HAP-1 (cell line): ENCODE results near the gene CACTIN.
"Not testable (repeated sequence)": the region's sequence is repeated elsewhere in the genome, so short reads cannot be mapped to it uniquely, and the experiment has no call there.

Experiments
- DNase-seq, 2 experiments: peaks; one replicate each; pipeline ENCODE4 v3.0.0-alpha.2; 2016 to 2020; ENCODE audit warnings: low spot score in 2 of 2
- H3K27me3 ChIP-seq: fragments of 250-450 bp; sonication (Bioruptor Pico); 2 replicates; pipeline ENCODE4 v1.5.1; 2020; ENCODE audit warnings: low read depth, mild to moderate bottlenecking, moderate library complexity
- H3K36me3 ChIP-seq: fragments of 250-450 bp; sonication (Bioruptor Pico); replicated peaks from 2 replicates; pipeline ENCODE4 v1.5.1; 2020; ENCODE audit warnings: mild to moderate bottlenecking
- H3K4me1 ChIP-seq: fragments of 250-450 bp; sonication (Bioruptor Pico); 2 replicates; pipeline ENCODE4 v1.5.1; 2020; ENCODE audit warnings: mild to moderate bottlenecking
- H3K4me3 ChIP-seq: fragments of 250-450 bp; sonication (Bioruptor Pico); 2 replicates; pipeline ENCODE4 v1.5.1; 2020; ENCODE audit warnings: mild to moderate bottlenecking, moderate library complexity
- H3K9me3 ChIP-seq: fragments of 250-450 bp; sonication (Bioruptor Pico); 2 replicates; pipeline ENCODE4 v1.5.1; 2020; ENCODE audit warnings: mild to moderate bottlenecking, moderate library complexity
- in situ Hi-C: fragments of 300-500 bp; cut with MboI; formaldehyde crosslinking; loops from 3 replicates; pipeline ENCODE4 v1.14.3; 2020; ENCODE audit warnings: low sequenced_read_pairs, inconsistent platforms, mixed read lengths

CACTIN gene

DNA sequence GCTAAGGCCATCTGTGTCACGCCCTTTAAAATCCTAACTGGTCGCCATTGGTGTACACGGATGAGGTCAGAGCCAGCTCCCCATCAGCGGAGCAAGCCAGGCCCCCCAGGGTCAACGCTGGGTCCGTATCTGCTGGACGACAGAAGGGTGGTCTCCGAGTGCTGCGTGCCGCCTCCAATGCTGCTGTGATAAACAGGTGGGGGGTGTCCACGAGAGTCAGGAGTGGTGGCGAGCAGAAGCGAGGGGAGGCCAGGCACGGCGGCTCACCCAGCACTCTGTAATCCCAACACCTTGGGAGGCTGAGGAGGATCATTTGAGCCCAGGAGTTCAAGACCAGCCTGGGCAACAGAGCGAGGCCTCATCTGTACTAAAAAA lies 30.8 kb upstream of the CACTIN start:
- H3K9me3 ChIP-seq: no peaks in the 10 kb centered on the region
- H3K27me3 ChIP-seq: no peaks in the 10 kb centered on the region
- DNase-seq: no peak
- no peaks in the 10 kb centered on the region for H3K4me1 ChIP-seq
- H3K4me3 ChIP-seq: no peak overlapping the region
- in situ Hi-C loops: no loop called here
- H3K36me3 ChIP-seq: peaks cover 8% of the 10 kb centered on the region

DNA sequence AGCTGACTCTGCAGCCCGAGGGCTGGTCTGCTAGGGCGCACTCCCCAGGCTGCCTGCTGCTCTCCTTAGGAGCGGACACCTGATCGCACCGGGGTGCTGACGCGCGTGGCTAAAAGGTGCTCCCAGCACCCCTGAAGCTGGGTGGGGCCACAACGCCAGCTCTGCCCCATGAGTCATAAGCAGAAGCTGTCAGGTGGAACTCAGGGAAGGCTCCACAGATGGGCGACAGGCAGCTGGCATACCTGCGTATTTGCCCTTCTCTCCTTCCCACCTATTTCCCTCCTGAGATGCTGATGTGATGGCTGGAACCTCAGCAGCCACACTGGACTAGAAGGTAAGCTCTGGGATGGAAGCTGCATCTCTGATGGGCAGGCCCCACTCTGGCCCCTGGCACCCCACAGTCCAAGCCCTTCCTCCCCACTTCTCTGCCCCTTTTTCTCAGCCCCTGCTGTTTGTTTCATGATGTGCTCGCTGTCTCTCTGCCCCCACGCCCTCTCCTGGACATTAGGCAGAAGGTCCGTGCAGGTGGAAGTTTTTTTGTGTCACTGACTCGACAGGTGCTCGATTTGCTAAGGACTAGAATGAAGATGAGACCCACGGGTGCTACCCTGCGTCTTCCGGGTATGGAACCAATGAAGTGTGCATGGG lies 30.3 kb upstream of the CACTIN start:
- H3K4me1 ChIP-seq: no peaks in the 10 kb centered on the region
- no peaks in the 10 kb centered on the region for H3K27me3 ChIP-seq
- H3K9me3 ChIP-seq: no peaks in the 10 kb centered on the region
- DNase-seq: no peak
- H3K36me3 ChIP-seq: peaks cover 9% of the 10 kb centered on the region
- in situ Hi-C loops: no loop called here
- H3K4me3 ChIP-seq: no peak overlapping the region

DNA sequence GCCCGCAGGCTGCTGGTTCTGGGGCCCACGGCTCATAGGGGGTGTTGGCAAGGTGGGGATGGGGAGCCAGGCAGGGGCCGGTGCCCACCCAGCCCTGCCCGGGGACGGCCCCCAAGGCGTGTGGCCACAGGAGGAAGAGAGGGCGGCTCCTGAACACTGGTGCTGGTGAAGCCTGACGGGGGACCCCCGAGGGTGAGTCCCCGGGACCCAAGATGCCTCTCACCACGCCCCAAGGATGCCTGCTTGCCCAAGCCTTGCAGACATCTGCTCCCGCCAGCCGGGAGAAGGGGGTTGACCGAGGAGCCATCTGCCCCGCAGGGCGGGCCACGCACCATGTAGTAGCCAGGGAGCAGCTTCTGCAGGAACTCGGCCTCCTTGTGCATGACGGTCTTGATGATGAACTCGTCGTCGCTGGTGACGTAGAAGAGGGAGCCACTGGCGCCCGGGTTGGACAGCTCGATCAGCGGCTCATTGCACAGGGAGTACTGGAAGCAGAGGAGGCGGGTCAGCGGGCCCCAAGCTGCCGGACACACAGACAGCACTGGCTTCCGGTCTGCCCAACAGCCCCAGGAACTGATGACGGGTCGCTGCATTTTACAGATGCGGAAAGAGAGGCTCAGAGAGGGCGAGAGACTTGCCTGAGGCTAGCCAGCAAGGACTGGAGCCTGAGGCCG lies 29.6 kb upstream of the CACTIN start:
- in situ Hi-C loops: no loop called here
- Histone ChIP-seq H3K9me3 (no peaks in the 10 kb centered on the region), H3K36me3 (peaks cover 11% of the 10 kb centered on the region), H3K27me3 (no peaks in the 10 kb centered on the region), H3K4me1 (no peaks in the 10 kb centered on the region), H3K4me3 (no peak overlapping the region)
- DNase-seq: no peak

DNA sequence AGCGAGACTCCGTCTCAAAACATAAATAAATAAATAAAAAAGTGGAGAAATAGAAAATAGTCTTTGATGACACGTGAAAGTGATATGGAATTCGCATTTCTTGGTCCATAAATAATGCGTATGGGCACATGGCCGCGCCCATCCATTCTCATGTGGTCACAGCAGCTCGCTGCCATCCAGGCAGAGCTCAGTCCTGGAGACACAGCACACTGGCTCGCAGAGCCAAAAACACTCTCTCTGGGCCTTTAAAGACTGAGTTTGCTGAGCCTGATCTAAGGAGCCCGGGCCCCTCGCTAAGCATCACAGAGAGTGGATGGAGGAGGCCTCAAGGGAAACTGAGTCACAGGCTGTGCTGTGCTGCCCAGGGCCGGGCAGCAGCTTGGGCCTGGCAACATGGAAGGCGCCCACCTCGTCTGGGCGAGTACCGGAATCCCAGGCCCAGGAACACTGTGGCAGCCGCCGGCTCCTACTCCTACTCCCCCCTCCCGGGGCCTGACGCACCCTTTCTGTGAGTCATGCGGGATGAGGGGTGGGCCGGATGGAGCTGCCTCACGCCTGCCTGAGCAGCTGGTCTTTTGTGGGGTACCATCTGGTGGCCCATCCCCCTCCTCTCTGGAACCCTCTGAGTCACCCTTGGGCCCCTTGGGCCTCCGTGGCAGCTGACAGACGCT lies 28.9 kb upstream of the CACTIN start:
- H3K36me3 ChIP-seq: peaks cover 11% of the 10 kb centered on the region
- in situ Hi-C loops: no loop called here
- no peak for DNase-seq
- H3K9me3 ChIP-seq: no peaks in the 10 kb centered on the region
- no peak overlapping the region for H3K4me3 ChIP-seq
- no peaks in the 10 kb centered on the region for H3K27me3 ChIP-seq
- no peaks in the 10 kb centered on the region for H3K4me1 ChIP-seq

DNA sequence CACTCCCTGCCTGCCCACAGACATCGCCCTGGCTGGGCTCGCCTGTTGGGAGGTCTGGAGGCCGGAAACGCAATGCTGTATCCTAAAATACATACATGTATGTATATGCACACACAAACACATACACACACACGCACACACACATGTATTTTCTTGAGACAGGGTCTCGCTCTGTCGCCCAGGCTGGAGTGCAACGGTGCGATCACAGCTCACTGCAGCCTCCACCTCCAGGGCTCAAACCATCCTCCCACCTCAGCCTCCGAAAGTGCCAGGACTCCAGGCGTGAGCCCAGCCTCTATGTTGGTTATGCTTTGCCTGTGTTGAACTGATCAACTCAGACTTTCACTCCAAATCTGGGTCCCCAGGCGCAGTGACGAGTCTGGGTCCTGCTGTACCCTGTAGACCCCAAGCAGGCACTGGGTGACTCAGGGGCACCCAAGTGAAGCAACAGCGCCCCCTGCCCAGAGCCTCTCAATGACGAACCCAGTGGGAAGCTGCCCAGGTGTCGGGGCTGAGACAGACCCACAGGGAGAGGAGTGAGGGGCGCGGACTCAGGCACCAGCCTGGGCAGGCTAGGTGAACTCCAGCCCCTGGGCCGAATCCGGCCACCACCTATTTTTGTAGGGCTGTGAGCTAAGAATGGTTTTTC lies 27.4 kb upstream of the CACTIN start:
- peak in 1 of 2 experiments; percentile 47 for DNase-seq
- no peaks in the 10 kb centered on the region for H3K4me1 ChIP-seq
- in situ Hi-C loops: no loop called here
- no peaks in the 10 kb centered on the region for H3K9me3 ChIP-seq
- H3K4me3 ChIP-seq: no peak overlapping the region
- no peaks in the 10 kb centered on the region for H3K27me3 ChIP-seq
- H3K36me3 ChIP-seq: peaks cover 11% of the 10 kb centered on the region

DNA sequence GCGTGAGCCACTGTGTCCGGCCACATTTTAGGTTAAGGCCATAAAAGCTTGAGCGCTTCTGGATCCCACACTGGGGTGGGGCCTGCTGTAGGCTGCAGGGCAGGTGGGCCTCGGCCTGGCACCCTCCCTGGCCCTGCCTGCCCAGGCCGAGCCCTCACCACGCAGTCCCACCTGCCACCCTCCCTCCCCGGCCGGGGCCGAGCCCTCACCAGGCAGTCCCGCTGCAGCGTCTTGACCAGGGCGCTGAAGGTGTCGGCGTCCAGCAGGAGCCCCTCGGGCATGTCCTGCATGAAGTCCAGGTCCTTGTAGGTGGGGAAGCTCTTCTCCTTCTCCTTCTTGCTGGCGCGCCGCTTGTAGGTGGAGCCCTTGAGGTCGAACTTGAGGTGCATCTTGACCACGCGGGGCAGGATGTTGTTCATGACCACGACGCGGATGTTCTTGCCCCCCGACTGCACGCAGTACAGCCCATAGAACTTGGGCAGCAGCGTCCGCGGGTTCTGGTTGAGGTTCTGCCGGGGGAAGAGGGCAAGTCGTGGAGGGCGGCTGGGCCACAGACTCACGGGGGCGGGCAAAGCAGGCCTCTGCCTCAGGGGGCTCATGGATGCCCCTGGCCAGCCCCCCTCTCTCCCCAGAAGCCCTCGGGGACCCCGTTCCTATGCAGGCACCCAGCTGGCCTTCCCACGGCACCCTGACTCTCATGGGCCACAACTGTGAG lies 26.6 kb upstream of the CACTIN start:
- H3K27me3 ChIP-seq: no peaks in the 10 kb centered on the region
- DNase-seq: no peak
- no peaks in the 10 kb centered on the region for H3K9me3 ChIP-seq
- peaks cover 11% of the 10 kb centered on the region for H3K36me3 ChIP-seq
- in situ Hi-C loops: no loop called here
- H3K4me3 ChIP-seq: no peak overlapping the region
- H3K4me1 ChIP-seq: no peaks in the 10 kb centered on the region

DNA sequence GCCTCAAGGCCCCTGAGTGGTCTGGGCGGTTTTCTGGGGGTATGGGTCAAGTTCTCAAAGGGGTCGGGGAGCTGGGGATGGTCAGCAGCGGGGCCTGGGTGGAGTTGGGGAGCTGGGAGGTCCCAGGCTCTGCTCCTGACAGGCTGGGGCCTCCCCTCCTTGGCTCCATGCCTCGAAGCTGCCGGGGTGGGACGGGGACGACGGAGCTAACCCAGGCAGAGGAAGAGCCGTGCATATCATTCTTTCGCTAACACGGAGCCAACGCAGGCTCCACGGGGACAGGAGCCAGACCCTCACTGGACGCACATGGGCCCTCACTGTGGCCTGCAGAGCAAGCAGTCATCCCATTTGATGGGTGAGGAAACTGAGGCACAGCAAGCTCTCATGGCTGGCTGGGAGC lies 25.8 kb upstream of the CACTIN start:
- peaks cover 7% of the 10 kb centered on the region for H3K36me3 ChIP-seq
- no peak overlapping the region for H3K4me3 ChIP-seq
- no peaks in the 10 kb centered on the region for H3K4me1 ChIP-seq
- DNase-seq: no peak
- no peaks in the 10 kb centered on the region for H3K9me3 ChIP-seq
- in situ Hi-C loops: no loop called here
- H3K27me3 ChIP-seq: no peaks in the 10 kb centered on the region

DNA sequence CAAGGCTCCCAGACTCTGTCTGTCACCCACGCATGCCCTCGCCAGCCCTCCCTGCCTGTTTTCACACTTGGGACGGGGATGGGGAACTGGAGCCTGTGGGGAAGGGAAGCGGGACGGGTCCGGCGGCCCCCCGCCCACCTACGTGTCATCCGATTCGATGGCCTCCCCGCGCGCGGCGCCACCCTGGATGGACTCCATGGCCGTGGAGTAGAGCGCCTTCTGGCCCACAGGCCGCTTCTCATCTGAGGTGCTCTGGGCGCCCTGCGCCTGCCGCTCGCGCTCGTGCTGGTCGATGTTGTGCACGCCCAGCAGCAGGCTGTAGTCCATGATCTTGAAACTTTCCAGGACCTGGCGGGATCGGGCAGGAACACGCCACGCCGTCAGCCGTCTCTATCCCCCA lies 25.1 kb upstream of the CACTIN start:
- Histone ChIP-seq H3K4me3 (no peak overlapping the region), H3K27me3 (no peaks in the 10 kb centered on the region), H3K4me1 (no peaks in the 10 kb centered on the region), H3K36me3 (peaks cover 3% of the 10 kb centered on the region), H3K9me3 (no peaks in the 10 kb centered on the region)
- DNase-seq: no peak
- in situ Hi-C loops: no loop called here

DNA sequence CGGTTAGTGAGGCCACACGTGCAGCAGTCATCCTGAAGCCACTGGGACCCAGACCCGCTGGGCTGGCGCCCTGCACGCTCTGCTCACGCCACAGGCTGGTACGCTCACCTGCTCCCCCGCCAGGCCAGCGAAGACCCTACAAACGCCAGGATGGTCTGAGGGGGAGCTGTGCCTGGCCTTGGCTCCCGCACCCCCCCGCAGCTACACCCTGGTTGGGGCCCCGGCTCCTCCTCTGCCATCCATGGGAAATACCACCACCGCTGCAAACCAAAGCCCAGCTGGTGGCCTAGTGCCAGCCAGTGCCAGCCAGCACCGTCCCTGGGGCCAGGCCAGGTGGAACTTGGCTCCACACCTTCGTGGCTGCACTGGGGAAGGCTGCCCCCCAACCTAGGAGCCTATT lies 23.3 kb upstream of the CACTIN start:
- Histone ChIP-seq H3K4me3 (no peak overlapping the region), H3K27me3 (no peaks in the 10 kb centered on the region), H3K4me1 (no peaks in the 10 kb centered on the region), H3K9me3 (no peaks in the 10 kb centered on the region), H3K36me3 (peaks cover 3% of the 10 kb centered on the region)
- no peak for DNase-seq
- in situ Hi-C loops: no loop called here

DNA sequence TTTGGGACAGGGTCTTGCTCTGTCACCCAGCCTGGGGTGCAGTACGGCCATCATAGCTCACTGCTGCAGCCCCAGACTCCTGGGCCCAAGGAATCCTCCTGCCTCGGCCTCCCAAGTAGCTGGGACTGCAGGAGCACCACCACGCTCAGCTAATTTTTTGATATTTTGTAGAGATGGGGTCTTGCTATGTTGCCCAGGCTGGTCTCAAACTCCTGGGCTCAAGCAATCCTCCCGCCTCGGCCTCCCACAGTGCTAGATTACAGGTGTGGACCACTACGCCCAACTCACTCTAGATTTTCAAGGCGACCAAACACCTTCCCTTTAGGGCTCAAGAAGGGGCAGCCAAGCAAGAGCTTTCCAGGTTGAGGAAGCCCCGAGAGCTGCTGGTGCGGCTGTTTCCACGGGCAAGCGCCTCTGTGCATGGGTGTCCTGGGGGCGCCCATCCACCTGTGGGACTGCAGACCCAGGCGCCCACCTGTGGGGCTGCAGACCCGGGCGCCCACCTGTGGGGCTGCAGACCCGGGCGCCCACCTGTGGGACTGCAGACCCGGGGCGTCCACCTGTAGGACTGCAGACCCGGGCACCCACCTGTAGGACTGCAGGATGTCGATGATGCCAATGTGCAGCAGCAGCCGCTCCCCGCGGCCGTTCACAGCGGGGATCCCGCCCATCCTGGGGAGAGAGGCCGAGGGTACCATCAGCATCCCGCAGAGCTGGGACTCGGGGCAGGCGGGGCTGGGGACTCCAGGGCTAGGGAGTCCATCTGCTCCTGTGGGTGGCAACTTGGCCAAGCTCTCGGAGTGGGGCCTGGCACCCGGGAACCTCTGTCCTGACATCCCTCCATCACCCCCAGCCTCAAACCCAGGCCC lies 21.7 kb upstream of the CACTIN start:
- Histone ChIP-seq H3K9me3 (no peaks in the 10 kb centered on the region), H3K4me3 (no peak overlapping the region), H3K27me3 (no peaks in the 10 kb centered on the region), H3K36me3 (peaks cover 3% of the 10 kb centered on the region), H3K4me1 (no peaks in the 10 kb centered on the region)
- in situ Hi-C loops: no loop called here
- DNase-seq: no peak

DNA sequence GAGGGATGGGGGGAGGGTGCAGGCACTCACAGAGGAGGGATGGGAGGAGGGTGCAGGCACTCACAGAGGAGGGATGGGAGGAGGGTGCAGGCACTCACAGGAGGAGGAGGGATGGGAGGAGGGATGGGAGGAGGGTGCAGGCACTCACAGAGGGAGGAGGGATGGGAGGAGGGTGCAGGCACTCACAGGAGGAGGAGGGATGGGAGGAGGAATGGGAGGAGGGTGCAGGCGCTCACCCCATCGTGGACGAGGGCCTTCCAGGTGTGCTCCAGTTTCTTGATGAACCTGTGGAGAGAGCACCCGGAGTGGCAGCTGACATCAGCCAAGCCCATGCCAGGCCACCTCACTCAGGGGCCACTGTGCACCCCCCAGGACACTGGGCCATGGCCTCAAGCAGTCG lies 20.5 kb upstream of the CACTIN start:
- in situ Hi-C loops, H3K4me1 ChIP-seq, H3K36me3 ChIP-seq, H3K9me3 ChIP-seq, DNase-seq, H3K27me3 ChIP-seq, H3K4me3 ChIP-seq: not testable (repeated sequence)

DNA sequence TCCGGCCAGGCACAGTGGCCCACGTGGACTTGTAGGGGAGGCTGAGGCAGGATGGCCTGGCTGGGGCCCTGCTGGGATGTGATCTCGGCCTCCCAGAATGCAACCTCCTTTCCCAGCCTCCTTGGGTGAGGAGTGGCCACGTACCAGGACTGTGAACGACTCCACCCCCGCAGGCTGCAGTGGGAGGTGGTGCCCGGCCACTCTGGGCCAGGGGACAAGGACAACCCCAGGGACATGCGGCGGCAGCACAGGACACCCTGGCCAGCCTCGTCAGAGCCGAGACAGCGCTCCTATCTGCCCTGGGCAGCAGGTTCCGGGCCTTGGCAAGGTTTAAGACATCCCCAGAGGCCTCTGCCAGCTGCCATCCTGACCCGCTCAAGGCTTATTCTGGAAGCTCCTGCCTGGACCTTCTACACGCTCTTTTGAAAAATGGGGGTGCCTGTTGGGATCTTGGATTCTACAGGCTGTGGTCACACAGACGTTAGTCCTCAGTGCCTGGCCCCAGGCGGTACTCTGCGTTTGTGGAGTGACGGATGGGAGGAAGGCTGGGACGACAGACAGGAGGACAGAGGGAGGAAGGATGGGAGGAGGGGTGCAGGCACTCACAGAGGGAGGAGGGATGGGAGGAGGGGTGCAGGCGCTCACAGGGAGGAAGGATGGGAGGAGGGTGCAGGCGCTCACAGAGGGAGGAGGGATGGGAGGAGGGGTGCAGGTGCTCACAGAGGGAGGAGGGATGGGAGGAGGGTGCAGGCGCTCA lies 19.9 kb upstream of the CACTIN start:
- Histone ChIP-seq H3K4me1 (no peaks in the 10 kb centered on the region), H3K4me3 (no peak overlapping the region), H3K36me3 (no peaks in the 10 kb centered on the region; the same call in none of the 2 replicates), H3K9me3 (no peaks in the 10 kb centered on the region), H3K27me3 (no peaks in the 10 kb centered on the region)
- DNase-seq: no peak
- in situ Hi-C loops: no loop called here
